Adrenal gland (tissue), 12 donors: ENCODE results near the gene MYCBP. TPM values are rescaled to one million over a fixed set of nuclear protein-coding genes. Genes with fewer than 3 reads are reported as not detected.
"Not testable (repeated sequence)": the region's sequence is repeated elsewhere in the genome, so short reads cannot be mapped to it uniquely, and the experiment has no call there.

Experiments
- DNase-seq, 7 donors: peaks; one replicate each; pipeline ENCODE4 v3.0.0-alpha.2; 2019 to 2020
- H3K27ac ChIP-seq, 5 donors: fragments of 200-600 bp; sonication (generic) in 4 of 5; 1 replicate in 3 of 5; 2 replicates in 2 of 5; pipeline versions ENCODE4 v1.5.1 to v1.8.0; 2016 to 2020; ENCODE audit warnings: mild to moderate bottlenecking in 1 of 5
- H3K27me3 ChIP-seq: fragments of 200-600 bp; 2 replicates; pipeline ENCODE4 v1.8.0; 2021
- H3K36me3 ChIP-seq, 2 donors: fragments of 200-600 bp; replicated peaks in 1 of 2; 1 replicate in 1 of 2; 2 replicates in 1 of 2; pipeline versions ENCODE4 v1.5.1 to v1.8.0; 2018 to 2022
- H3K4me1 ChIP-seq, 2 donors: fragments of 200-600 bp; replicated peaks in 1 of 2; 1 replicate in 1 of 2; 2 replicates in 1 of 2; pipeline versions ENCODE4 v1.5.1 to v1.8.0; 2018 to 2021
- H3K4me3 ChIP-seq, 4 donors: fragments of 200-600 bp; sonication (generic) in 3 of 4; one replicate each; pipeline ENCODE4 v1.5.1; 2016 to 2018
- H3K9me3 ChIP-seq, 3 donors: fragments of 200-600 bp; sonication (generic) in 1 of 3; replicated peaks in 1 of 3; 1 replicate in 2 of 3; 2 replicates in 1 of 3; pipeline versions ENCODE4 v1.5.1 to v1.8.0; 2016 to 2021
- POLR2A ChIP-seq, 2 donors: fragments of 450-650 bp; IDR thresholded peaks; one replicate each; pipeline ENCODE4 v1.6.1; 2017; ENCODE audit warnings: antibody characterized with exemption in 2 of 2, mild to moderate bottlenecking in 2 of 2, moderate library complexity in 1 of 2
- WGBS, 4 donors: extraction: QIAGEN DNeasy Blood & Tissue Kit in 2 of 4; methylation state at CpG; one replicate each; pipeline versions ENCODE4 v1.1.5 to v1.1.7; 2013 to 2017; 5-methylcytosine and 5-hydroxymethylcytosine counted together
- intact Hi-C, 2 donors: fragments of 100-400 bp; cut with DNase I; formaldehyde crosslinking; loops; one replicate each; pipeline versions ENCODE4 v1.14.1 to v1.15.0; 2022 to 2023
- polyA plus RNA-seq, 3 donors: library from polyadenylated mRNA; stranded (reverse); fragments of 200-250 nt in 2 of 3; fragments of 350-450 nt in 1 of 3; fragmentation: Illumina TruSeq in 1 of 3; extraction: RNeasy Lipid Tissue Mini Kit (QIAGEN cat#74804) in 1 of 3; gene quantifications; one replicate each; pipeline ENCODE4 v1.2.3, GENCODE V29; 2013 to 2014
- total RNA-seq, 9 donors: library from RNA; depleted of rRNA in 4 of 9; stranded (reverse); fragments of >200 nt in 4 of 9; fragments of 120-200 nt in 1 of 9; fragmentation: NEBNext Ultra II Directional in 1 of 9; extraction: Animal tissue kit (Norgen Biotek cat#: 25700) in 1 of 9; gene quantifications; one replicate each; pipeline versions ENCODE4 v1.1.0 to v1.2.4, GENCODE V29; 2013 to 2023
- TF ChIP-seq, protein P1 (sequence below), 6 experiments: fragments of 450-650 bp in 4 of 6; fragments of 200-600 bp in 2 of 6; sonication (generic) in 1 of 6; IDR thresholded peaks; 1 replicate in 5 of 6; 2 replicates in 1 of 6; pipeline versions ENCODE4 v1.5.1 to v1.8.0; 2016 to 2021; ENCODE audit warnings: antibody characterized with exemption in 6 of 6, mild to moderate bottlenecking in 2 of 6, moderate library complexity in 1 of 6
- donor health status: healthy with polysubstance abuse.
- donor health status: Bipolar disorder and iron deficiency.
- donor health status: DM: yes; HTN: yes; CAD: no.
- donor health status: DM: no; HTN: no; CAD: no.
- donor health status: DM: no; HTN: no; CAD: no.
- donor health status: DM: yes; HTN: yes; CAD: no.

Gene MYCBP
- total and polyA plus RNA-seq, 12 donors = 5.5 to 97.3 (median 18.4) TPM

DNA sequence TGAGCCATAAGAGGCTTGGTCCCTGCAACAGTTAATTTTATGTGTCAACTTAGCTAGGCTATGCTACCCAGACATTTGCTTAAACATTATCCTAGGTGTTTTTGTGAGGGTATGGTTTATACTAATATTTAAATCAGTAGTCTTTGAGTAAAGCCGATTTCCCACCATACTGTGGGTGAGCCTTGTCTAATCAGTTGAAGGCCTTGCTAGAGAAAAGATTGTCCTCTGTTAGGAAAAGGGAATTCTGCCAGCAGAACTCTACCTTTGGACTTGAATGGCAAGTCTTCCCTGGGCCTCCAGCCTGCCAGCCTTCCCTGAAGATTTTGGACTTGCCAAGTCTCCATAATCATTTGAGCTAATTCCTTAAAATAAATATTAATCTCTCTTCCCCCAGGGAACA, 44.6 kb upstream of the MYCBP start:
- Histone ChIP-seq H3K4me3 (no peak overlapping the region), H3K36me3 (no peaks in the 10 kb centered on the region), H3K9me3 (no peaks in the 10 kb centered on the region), H3K27ac (no peak overlapping the region), H3K4me1 (no peaks in the 10 kb centered on the region), H3K27me3 (no peaks in the 10 kb centered on the region)
- no peak for DNase-seq
- intact Hi-C loops = no loop called here
- WGBS, 4 donors = 92 to 94% (median 93%) methylated on average over 1 of the region's 1 CpG
- TF ChIP-seq POLR2A (IDR thresholded peaks at IDR 0.05) = no peak
- TF ChIP-seq, protein P1, sequence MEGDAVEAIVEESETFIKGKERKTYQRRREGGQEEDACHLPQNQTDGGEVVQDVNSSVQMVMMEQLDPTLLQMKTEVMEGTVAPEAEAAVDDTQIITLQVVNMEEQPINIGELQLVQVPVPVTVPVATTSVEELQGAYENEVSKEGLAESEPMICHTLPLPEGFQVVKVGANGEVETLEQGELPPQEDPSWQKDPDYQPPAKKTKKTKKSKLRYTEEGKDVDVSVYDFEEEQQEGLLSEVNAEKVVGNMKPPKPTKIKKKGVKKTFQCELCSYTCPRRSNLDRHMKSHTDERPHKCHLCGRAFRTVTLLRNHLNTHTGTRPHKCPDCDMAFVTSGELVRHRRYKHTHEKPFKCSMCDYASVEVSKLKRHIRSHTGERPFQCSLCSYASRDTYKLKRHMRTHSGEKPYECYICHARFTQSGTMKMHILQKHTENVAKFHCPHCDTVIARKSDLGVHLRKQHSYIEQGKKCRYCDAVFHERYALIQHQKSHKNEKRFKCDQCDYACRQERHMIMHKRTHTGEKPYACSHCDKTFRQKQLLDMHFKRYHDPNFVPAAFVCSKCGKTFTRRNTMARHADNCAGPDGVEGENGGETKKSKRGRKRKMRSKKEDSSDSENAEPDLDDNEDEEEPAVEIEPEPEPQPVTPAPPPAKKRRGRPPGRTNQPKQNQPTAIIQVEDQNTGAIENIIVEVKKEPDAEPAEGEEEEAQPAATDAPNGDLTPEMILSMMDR (IDR thresholded peaks at IDR 0.05) = no peak

- TF ChIP-seq POLR2A (IDR thresholded peaks at IDR 0.05) = no peak
- TF ChIP-seq, protein P1 (IDR thresholded peaks at IDR 0.05) = no peak
- intact Hi-C loops = no loop called here
- Histone ChIP-seq H3K4me3 (no peak overlapping the region), H3K27ac (no peak overlapping the region), H3K9me3 (no peaks in the 10 kb centered on the region), H3K27me3 (no peaks in the 10 kb centered on the region), H3K4me1 (no peaks in the 10 kb centered on the region), H3K36me3 (no peaks in the 10 kb centered on the region)
- WGBS, 4 donors = 85 to 94% (median 91%) methylated on average over 3 of the region's 3 CpGs
- DNase-seq = no peak
Observed at GRCh38 chr1:38917337-38917736, 44.2 kb upstream of the MYCBP start.

GRCh38 chr1:38915352-38915948, 42.3 kb upstream of the MYCBP start:
- Histone ChIP-seq H3K4me1 (no peaks in the 10 kb centered on the region), H3K27ac (no peak overlapping the region), H3K27me3 (no peaks in the 10 kb centered on the region), H3K4me3 (no peak overlapping the region), H3K9me3 (no peaks in the 10 kb centered on the region), H3K36me3 (no peaks in the 10 kb centered on the region)
- DNase-seq = no peak
- intact Hi-C loops = no loop called here
- TF ChIP-seq, protein P1 (IDR thresholded peaks at IDR 0.05) = no peak
- no peak for TF ChIP-seq POLR2A (IDR thresholded peaks at IDR 0.05)
- 70 to 77% (median 74%) methylated on average over 2 to 3 of the region's 3 CpGs for WGBS, 4 donors

DNA sequence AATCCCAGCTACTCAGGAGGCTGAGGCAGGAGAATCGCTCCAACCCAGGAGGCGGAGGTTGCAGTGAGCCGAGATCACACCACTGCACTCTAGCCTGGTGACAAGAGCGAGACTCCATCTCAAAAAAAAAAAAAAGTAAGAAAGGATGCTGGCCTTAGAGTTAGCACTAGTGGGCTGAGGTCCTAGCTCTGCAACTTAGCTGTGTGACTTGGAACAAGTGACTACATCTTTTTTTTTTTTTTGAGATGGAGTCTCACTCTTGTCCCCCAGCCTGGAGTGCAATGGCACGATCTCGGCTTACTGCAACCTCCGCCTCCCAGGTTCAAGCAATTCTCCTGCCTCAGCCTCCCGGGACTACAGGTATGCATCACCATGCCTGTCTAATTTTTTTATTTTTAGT, 41.8 kb upstream of the MYCBP start:
- H3K36me3 ChIP-seq, H3K9me3 ChIP-seq, intact Hi-C loops, DNase-seq, H3K27ac ChIP-seq, H3K4me3 ChIP-seq, H3K27me3 ChIP-seq, H3K4me1 ChIP-seq: not testable (repeated sequence)
- WGBS, 4 donors = 96 to 100% (median 98%) methylated on average over 8 of the region's 8 CpGs

- Histone ChIP-seq H3K36me3 (no peaks in the 10 kb centered on the region), H3K9me3 (peaks cover 0 to 7% (median 0%) of the 10 kb centered on the region in 3 donors), H3K4me3 (no peak overlapping the region), H3K27me3 (no peaks in the 10 kb centered on the region), H3K4me1 (no peaks in the 10 kb centered on the region), H3K27ac (no peak overlapping the region)
- TF ChIP-seq, protein P1 (IDR thresholded peaks at IDR 0.05) = no peak
- TF ChIP-seq POLR2A (IDR thresholded peaks at IDR 0.05) = no peak
- 89 to 94% (median 89%) methylated on average over 5 to 13 of the region's 13 CpGs for WGBS, 4 donors
- intact Hi-C loops = no loop called here
- peak in 1 of 7 donors; percentile 21 for DNase-seq
Observed at GRCh38 chr1:38908821-38909220, 35.7 kb upstream of the MYCBP start.
